ENCODE results near the gene GUK1.

Gene GUK1

DNA sequence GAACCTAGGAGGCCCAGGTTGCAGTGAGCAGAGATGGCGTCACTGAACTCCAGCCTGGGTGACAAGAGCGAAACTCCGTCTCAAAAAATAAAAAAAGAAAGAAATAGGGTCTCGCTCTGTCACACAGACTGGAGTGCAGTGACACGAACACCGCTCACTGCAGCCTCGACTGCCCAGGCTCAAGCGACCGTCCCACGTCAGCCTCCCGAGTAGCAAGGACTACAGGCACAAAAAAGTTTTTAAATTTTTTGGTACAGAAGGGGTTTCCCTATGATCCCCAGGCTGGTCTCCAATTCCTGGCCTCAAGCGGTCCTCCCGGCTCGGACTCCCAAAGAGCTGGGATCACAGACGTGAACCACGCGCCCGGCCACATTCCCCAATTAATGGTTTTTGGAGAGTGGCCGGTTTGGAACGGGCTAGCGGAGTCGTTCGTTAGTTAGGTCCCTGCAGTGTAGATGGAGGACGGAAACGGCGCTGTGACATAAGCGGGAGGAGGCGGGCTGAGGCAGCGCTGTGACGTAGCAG lies 611 bp upstream of the GUK1 start:
- DNase-seq (ENCODE audit: low read depth) = no peak
- peak overlapping the region; percentile 98 for H3K4me3 ChIP-seq (ENCODE audit: control insufficient read depth, low read depth, low read length)
- TF ChIP-seq, protein P1, sequence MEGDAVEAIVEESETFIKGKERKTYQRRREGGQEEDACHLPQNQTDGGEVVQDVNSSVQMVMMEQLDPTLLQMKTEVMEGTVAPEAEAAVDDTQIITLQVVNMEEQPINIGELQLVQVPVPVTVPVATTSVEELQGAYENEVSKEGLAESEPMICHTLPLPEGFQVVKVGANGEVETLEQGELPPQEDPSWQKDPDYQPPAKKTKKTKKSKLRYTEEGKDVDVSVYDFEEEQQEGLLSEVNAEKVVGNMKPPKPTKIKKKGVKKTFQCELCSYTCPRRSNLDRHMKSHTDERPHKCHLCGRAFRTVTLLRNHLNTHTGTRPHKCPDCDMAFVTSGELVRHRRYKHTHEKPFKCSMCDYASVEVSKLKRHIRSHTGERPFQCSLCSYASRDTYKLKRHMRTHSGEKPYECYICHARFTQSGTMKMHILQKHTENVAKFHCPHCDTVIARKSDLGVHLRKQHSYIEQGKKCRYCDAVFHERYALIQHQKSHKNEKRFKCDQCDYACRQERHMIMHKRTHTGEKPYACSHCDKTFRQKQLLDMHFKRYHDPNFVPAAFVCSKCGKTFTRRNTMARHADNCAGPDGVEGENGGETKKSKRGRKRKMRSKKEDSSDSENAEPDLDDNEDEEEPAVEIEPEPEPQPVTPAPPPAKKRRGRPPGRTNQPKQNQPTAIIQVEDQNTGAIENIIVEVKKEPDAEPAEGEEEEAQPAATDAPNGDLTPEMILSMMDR (IDR thresholded peaks at IDR 0.05; ENCODE audit: control insufficient read depth, insufficient read depth, low read depth, low read length, missing control alignments) = no peak

DNA sequence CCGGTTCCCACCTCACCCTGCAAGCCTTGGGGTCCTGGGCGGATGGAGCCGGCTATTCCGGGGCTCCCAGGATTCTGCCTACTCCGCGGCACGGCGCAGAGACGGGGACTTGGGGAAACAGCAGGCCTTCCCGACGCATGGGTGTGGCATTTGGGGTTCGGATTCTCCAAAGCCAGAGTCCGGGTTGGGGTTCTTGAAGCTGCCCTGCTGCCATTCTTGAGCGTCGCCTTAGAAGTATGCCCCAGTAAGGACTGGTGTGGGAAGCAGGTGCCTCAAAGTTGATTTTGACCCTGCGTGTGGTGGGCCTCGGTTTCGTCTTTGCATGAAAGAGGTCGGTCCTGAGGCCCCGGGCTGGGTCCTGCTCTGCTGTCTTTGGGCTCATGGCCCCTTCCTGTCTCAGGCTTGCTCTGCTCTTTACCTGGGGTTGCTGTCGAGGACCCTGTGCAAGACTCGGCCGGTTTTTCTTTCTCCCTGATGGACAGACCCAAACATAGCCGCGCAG lies 696 bp downstream of the GUK1 start:
- DNase-seq (ENCODE audit: low read depth) = no peak
- TF ChIP-seq, protein P1 (IDR thresholded peaks at IDR 0.05; ENCODE audit: control insufficient read depth, insufficient read depth, low read depth, low read length, missing control alignments) = no peak
- peak overlapping the region; percentile 98 for H3K4me3 ChIP-seq (ENCODE audit: control insufficient read depth, low read depth, low read length)

DNA sequence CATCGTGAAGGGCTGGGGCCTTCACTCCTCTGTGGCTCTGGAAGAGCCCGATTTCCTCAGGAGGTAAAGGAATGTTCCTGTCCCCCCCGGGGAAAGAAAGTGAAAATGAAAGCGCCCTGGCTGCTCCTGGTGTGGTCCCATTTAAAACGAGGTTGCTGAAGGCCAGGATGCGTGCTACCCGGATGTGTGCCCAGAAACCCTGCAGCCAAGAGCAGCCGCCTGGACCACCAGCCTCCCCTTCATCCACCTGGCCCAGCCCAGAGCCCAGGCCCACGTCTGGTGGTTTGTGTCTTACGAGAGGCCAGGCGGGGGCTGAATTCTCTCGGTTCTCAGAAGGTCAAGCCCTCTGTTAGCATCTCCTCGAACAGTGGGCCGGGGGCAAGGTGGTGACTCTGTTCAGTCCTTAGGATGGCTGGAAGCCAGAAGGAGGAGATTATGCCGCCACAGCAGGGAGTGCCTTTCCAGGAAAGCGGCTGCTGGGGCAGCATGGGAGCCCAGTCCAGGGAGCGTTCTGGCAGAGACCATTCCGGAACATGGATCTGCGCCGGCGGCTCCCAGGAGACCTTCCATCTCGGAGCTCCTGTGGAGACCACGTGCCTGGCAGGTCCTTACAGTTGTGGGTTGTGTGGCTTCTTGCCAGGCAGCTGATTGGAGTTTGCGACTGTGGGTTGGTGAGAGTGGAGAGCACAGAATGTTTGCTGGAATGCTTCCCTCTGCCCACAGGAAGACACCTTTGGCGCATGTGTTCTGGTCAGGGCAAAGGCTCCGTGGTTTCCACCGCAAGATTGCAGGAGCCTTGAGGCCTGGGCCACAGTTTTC lies 1.4 kb downstream of the GUK1 start:
- no peak for DNase-seq (ENCODE audit: low read depth)
- peak overlapping the region; percentile 98 for H3K4me3 ChIP-seq (ENCODE audit: control insufficient read depth, low read depth, low read length)
- TF ChIP-seq, protein P1 (IDR thresholded peaks at IDR 0.05; ENCODE audit: control insufficient read depth, insufficient read depth, low read depth, low read length, missing control alignments) = no peak

DNA sequence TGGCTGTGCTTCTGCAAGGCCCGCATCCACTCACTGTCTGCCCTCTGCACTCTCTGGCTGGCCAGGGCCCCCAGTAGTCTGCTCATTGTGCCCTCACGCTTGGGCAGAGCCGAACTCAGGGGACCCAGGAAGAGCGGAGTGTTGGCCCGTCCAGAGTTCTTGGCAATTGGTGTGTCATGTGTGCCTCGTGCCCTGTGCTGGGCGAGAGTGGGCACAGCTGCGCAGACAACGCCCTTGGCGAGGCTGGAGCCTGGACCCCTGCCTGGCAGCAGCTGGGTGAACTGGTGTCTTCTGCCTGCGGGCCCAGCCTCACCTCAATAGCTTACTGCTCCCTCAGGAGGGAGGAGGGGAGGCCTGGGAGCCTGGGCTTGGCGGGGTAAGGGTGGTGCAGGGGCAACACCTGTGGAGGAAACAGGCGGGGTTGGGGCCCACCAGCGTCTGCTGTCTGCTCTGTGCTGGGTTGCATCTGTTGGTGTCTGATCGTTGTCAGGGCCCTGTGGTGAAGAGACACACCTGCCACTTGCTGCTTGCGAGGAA lies 2.1 kb downstream of the GUK1 start:
- H3K4me3 ChIP-seq (ENCODE audit: control insufficient read depth, low read depth, low read length) = peak overlapping the region; percentile 98
- DNase-seq (ENCODE audit: low read depth) = no peak
- TF ChIP-seq, protein P1 (IDR thresholded peaks at IDR 0.05; ENCODE audit: control insufficient read depth, insufficient read depth, low read depth, low read length, missing control alignments) = no peak

DNA sequence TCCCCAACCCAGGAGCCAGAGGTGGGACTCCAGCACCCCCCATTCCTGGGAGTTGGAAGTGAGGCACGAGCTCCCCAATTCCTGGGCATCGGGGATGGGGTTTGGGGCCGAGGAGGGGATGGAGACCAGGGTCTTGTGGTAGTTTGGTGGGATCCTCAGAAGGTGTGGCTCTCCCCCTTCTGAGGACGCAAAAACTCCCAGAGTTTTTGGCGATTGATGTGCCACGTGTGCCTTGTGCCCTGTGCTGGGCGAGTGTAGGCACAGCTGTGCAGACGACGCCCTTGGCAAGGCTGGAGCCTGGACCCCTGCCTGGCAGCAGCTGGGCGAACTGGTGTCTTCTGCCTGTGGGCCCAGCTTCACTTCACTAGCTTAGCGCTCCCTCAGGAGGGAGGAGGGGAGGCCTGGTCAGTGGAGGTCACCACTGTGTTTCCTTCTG lies 2.6 kb downstream of the GUK1 start:
- no peak overlapping the region for H3K4me3 ChIP-seq (ENCODE audit: control insufficient read depth, low read depth, low read length)
- no peak for DNase-seq (ENCODE audit: low read depth)
- TF ChIP-seq, protein P1 (IDR thresholded peaks at IDR 0.05; ENCODE audit: control insufficient read depth, insufficient read depth, low read depth, low read length, missing control alignments) = no peak

DNA sequence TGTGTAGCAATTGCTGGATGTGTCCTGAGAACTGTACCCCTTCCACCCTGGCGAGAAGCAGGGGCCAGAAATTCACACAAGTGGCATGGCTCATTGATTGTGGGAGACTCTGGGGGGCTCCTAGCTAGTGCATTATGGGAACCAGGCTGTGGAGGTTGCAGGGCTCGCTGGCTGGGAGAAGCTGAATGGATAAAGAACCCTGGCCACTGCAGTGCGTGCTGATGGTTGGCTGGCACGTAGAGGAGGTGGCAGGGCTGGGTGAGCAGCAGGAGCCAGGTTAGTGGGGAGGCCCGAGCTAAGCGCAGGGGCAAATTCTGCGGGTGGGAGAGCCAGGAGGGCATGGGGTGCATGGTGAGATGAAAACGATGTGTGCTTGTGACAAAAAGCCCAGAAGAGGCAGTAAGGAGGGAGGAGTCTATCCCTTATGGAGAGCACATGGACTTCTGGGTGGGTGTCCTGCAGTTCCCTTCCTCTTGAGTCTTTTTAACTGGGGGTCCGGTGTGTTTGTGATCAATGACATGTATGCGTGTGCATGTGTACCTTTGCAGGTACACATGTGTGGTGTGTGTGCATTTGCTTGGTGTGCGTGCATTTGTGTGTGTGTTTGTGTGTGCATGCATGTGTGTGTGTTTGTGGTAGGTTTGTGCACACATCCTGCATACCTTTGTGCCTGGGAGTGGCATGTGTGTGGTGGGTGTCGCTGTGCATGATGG lies 3.6 kb downstream of the GUK1 start:
- H3K4me3 ChIP-seq (ENCODE audit: control insufficient read depth, low read depth, low read length) = no peak overlapping the region
- TF ChIP-seq, protein P1 (IDR thresholded peaks at IDR 0.05; ENCODE audit: control insufficient read depth, insufficient read depth, low read depth, low read length, missing control alignments) = no peak
- no peak for DNase-seq (ENCODE audit: low read depth)
